Tibial artery (tissue), 4 donors: ENCODE measurements around the gene MIX23.

Experiments used
- DNase-seq, 2 donors: peaks; one replicate each; pipeline ENCODE4 v3.0.0-alpha.2; 2019
- H3K27ac ChIP-seq, 2 donors: fragments of 200-600 bp; sonication (generic) in 1 of 2; 1 replicate in 1 of 2; 2 replicates in 1 of 2; pipeline ENCODE4 v1.5.1; 2018 to 2019; ENCODE audit warnings: mild to moderate bottlenecking in 1 of 2
- H3K27me3 ChIP-seq, 2 donors: fragments of 200-600 bp; sonication (generic) in 1 of 2; one replicate each; pipeline versions ENCODE4 v1.5.1 to v1.6.0; 2016 to 2019
- H3K36me3 ChIP-seq, 3 donors: fragments of 200-600 bp; sonication (generic) in 2 of 3; one replicate each; pipeline ENCODE4 v1.5.1; 2016 to 2019; ENCODE audit warnings: mild to moderate bottlenecking in 2 of 3
- H3K4me1 ChIP-seq, 4 donors: fragments of 200-600 bp; sonication (generic) in 2 of 4; 1 replicate in 3 of 4; 2 replicates in 1 of 4; pipeline ENCODE4 v1.5.1; 2016 to 2019
- H3K4me3 ChIP-seq, 2 donors: fragments of 200-600 bp; sonication (generic) in 1 of 2; 1 replicate in 1 of 2; 2 replicates in 1 of 2; pipeline ENCODE4 v1.5.1; 2018 to 2019; ENCODE audit warnings: mild to moderate bottlenecking in 2 of 2
- H3K9me3 ChIP-seq, 3 donors: fragments of 200-600 bp; sonication (generic) in 1 of 3; one replicate each; pipeline ENCODE4 v1.5.1; 2016 to 2019
- CTCF ChIP-seq, 2 experiments: fragments of 200-600 bp in 1 of 2; fragments of 450-650 bp in 1 of 2; IDR thresholded peaks; one replicate each; pipeline ENCODE4 v1.5.1; 2017 to 2019; ENCODE audit warnings: antibody characterized with exemption in 2 of 2, mild to moderate bottlenecking in 1 of 2, moderate library complexity in 1 of 2
- intact Hi-C: fragments of 100-400 bp; cut with DNase I; formaldehyde crosslinking; loops from one replicate; pipeline ENCODE4 v1.15.0; 2023; ENCODE audit warnings: low total_unique reads

The MIX23 gene

GRCh38 chr3:122315619-122316018 is 67.4 kb downstream of the MIX23 start:
- Histone ChIP-seq H3K4me1 (no peaks in the 10 kb centered on the region), H3K27ac (no peak overlapping the region), H3K4me3 (no peak overlapping the region), H3K27me3 (peaks cover 0 to 2% of the 10 kb centered on the region in 2 donors), H3K9me3 (peaks cover 0 to 4% (median 0%) of the 10 kb centered on the region in 3 donors), H3K36me3 (no peaks in the 10 kb centered on the region)
- no peak for DNase-seq
- intact Hi-C loops = no loop called here
- TF ChIP-seq CTCF (IDR thresholded peaks at IDR 0.05) = no peak

DNA sequence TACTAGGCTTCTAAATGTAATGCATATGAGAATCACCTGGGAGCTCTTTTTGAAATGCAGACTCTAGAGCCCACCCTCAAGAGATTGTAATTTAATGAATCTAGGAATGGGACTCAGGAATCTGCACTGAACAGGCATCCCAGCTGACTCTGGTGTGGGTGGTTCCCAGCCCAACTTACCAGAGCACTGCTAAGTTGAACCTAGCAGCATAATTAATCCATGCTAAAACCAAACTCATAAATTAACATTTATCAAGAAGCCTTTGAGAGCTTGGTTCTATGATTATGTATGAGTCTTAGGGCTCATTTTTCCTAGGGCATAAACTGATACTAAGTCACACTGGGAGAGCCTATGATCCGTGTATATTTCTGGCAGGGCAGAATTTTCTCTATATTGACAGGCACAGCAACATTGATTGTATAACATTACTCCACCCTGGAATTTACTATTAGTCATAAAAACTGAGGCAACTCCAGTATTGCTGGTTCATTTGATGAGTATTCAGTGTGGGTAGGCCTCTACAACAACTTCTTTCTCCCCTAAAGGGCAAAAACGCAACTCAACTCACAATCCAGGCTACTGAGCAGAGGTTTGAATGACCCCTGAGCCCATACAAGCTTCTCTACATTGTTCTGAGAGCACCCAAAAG is 68.7 kb downstream of the MIX23 start:
- Histone ChIP-seq H3K27ac (no peak overlapping the region), H3K4me1 (no peaks in the 10 kb centered on the region), H3K9me3 (peaks cover 0 to under 1% (median 0%) of the 10 kb centered on the region in 3 donors), H3K36me3 (no peaks in the 10 kb centered on the region), H3K27me3 (peaks cover 0 to 2% of the 10 kb centered on the region in 2 donors), H3K4me3 (no peak overlapping the region)
- TF ChIP-seq CTCF (IDR thresholded peaks at IDR 0.05) = no peak
- no peak for DNase-seq
- intact Hi-C loops = no loop called here

DNA sequence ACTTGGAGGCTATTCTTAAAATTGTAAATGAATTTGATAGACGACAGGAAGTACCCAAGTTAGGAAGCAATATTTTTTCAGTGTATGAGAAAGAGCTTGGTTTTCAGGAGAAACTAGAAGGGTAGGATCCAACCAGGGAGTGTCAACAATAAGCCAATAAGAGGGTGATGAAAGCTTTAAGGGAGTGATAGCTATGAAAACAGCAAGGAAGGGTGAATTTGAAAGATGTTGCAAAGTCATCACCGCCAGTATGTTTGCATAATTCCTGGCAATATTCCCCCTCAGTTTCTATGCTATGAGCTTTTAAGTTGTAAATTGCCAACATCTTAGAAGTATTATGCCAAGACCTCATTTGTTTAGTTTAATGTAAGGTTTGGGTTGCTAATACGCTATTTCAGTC is 69.8 kb downstream of the MIX23 start:
- no peak for TF ChIP-seq CTCF (IDR thresholded peaks at IDR 0.05)
- Histone ChIP-seq H3K4me1 (no peaks in the 10 kb centered on the region), H3K4me3 (no peak overlapping the region), H3K27me3 (peaks cover 0 to 2% of the 10 kb centered on the region in 2 donors), H3K9me3 (no peaks in the 10 kb centered on the region), H3K27ac (no peak overlapping the region), H3K36me3 (no peaks in the 10 kb centered on the region)
- intact Hi-C loops = no loop called here
- no peak for DNase-seq

- intact Hi-C loops = no loop called here
- H3K36me3 ChIP-seq = no peaks in the 10 kb centered on the region
- no peak for TF ChIP-seq CTCF (IDR thresholded peaks at IDR 0.05)
- no peaks in the 10 kb centered on the region for H3K4me1 ChIP-seq
- H3K9me3 ChIP-seq = no peaks in the 10 kb centered on the region
- H3K27ac ChIP-seq = no peak overlapping the region
- DNase-seq = no peak
- H3K27me3 ChIP-seq = peaks cover 0 to 2% of the 10 kb centered on the region in 2 donors
- H3K4me3 ChIP-seq = no peak overlapping the region
Measured at GRCh38 chr3:122312826-122313225, 70.2 kb downstream of the MIX23 start.

- no peak for TF ChIP-seq CTCF (IDR thresholded peaks at IDR 0.05)
- Histone ChIP-seq H3K27ac (no peak overlapping the region), H3K36me3 (no peaks in the 10 kb centered on the region), H3K27me3 (no peaks in the 10 kb centered on the region), H3K4me1 (peaks cover 0 to 6% (median 0%) of the 10 kb centered on the region in 4 donors), H3K4me3 (no peak overlapping the region), H3K9me3 (no peaks in the 10 kb centered on the region)
- intact Hi-C loops = no loop called here
- no peak for DNase-seq
Measured at GRCh38 chr3:122310361-122310760, 72.7 kb downstream of the MIX23 start.
